ENCODE data around the gene HIVEP2.

Gene HIVEP2

GRCh38 chr6:142702501-142703460 is 242.2 kb downstream of the HIVEP2 start:
- no peak for DNase-seq (ENCODE audit: low read depth)
